ENCODE measurements around the gene ENTPD3. TPM values are rescaled to one million over a fixed set of nuclear protein-coding genes. Genes with fewer than 3 reads are reported as not detected.

ENTPD3 gene
- total RNA-seq, 1 donor = 0.36 TPM

DNA sequence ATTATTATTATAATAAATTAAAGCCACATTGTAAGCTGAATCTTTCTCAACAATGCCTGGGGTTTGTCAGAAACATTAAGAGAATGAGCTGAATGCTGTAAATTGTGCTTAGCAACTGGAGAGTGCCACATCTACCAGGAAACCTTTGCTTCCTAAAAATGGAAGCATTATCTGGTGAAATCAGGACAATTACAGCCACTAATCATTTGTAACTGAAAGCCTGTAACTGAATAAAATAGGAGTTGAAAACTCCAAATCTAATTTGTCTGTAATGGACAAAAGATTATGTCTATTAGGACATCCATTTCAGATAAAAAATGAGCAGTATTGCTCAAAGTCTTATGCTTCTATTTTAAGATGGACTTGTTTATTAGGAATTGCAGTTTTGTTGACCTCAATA lies 45.3 kb upstream of the ENTPD3 start:
- DNase-seq (ENCODE audit: insufficient read length, low spot score, missing footprints) = no peak
- Histone ChIP-seq H3K36me3 (ENCODE audit: insufficient read depth, low read length) (no peaks in the 10 kb centered on the region), H3K27me3 (ENCODE audit: insufficient read depth, low read length) (no peaks in the 10 kb centered on the region), H3K27ac (ENCODE audit: low read depth, low read length) (no peak overlapping the region), H2AFZ (ENCODE audit: low read length) (no peak overlapping the region), H3K9me3 (ENCODE audit: low read depth, low read length) (no peaks in the 10 kb centered on the region), H3K4me2 (ENCODE audit: insufficient read depth, low read length) (no peak overlapping the region), H3K79me2 (ENCODE audit: insufficient read depth, low read length) (no peaks in the 10 kb centered on the region), H3K4me3 (ENCODE audit: insufficient read depth, low read length) (no peak overlapping the region), H4K20me1 (ENCODE audit: insufficient read depth, low read length) (no peaks in the 10 kb centered on the region), H3K4me1 (ENCODE audit: insufficient read depth, low read length) (no peaks in the 10 kb centered on the region)
- TF ChIP-seq CTCF (IDR thresholded peaks at IDR 0.05; ENCODE audit: extremely low read depth, low read depth, low read length) = no peak

DNA sequence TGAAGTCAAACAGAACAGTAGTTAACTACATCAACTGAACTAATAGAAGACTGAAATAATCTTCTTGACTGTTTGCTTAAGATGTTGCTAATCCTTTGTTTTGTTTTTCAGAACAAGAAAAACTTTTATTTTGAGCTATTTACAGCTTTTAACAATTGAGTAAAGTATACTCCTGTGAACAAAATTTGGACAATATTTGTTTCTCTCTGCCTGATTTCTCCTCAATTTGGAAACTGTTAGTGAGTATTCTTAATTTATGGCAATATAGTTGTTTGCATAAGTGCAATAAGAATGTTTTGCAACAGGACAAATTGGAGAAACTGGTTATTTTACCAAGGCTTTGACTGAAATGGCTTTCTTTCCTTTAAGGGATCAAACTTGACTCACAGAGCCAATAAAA lies 36.5 kb upstream of the ENTPD3 start:
- no peak for TF ChIP-seq CTCF (IDR thresholded peaks at IDR 0.05; ENCODE audit: extremely low read depth, low read depth, low read length)
- no peak for DNase-seq (ENCODE audit: insufficient read length, low spot score, missing footprints)
- Histone ChIP-seq H3K27me3 (ENCODE audit: insufficient read depth, low read length) (no peaks in the 10 kb centered on the region), H3K4me1 (ENCODE audit: insufficient read depth, low read length) (no peaks in the 10 kb centered on the region), H2AFZ (ENCODE audit: low read length) (no peak overlapping the region), H4K20me1 (ENCODE audit: insufficient read depth, low read length) (no peaks in the 10 kb centered on the region), H3K79me2 (ENCODE audit: insufficient read depth, low read length) (no peaks in the 10 kb centered on the region), H3K36me3 (ENCODE audit: insufficient read depth, low read length) (no peaks in the 10 kb centered on the region), H3K4me2 (ENCODE audit: insufficient read depth, low read length) (no peak overlapping the region), H3K4me3 (ENCODE audit: insufficient read depth, low read length) (no peak overlapping the region), H3K27ac (ENCODE audit: low read depth, low read length) (no peak overlapping the region), H3K9me3 (ENCODE audit: low read depth, low read length) (no peaks in the 10 kb centered on the region)

GRCh38 chr3:40355410-40355809 lies 31.6 kb upstream of the ENTPD3 start:
- H3K4me1 ChIP-seq (ENCODE audit: insufficient read depth, low read length) = no peaks in the 10 kb centered on the region
- no peaks in the 10 kb centered on the region for H3K36me3 ChIP-seq (ENCODE audit: insufficient read depth, low read length)
- no peak overlapping the region for H2AFZ ChIP-seq (ENCODE audit: low read length)
- H3K4me3 ChIP-seq (ENCODE audit: insufficient read depth, low read length) = no peak overlapping the region
- H3K9me3 ChIP-seq (ENCODE audit: low read depth, low read length) = no peaks in the 10 kb centered on the region
- H4K20me1 ChIP-seq (ENCODE audit: insufficient read depth, low read length) = no peaks in the 10 kb centered on the region
- H3K27me3 ChIP-seq (ENCODE audit: insufficient read depth, low read length) = no peaks in the 10 kb centered on the region
- no peaks in the 10 kb centered on the region for H3K79me2 ChIP-seq (ENCODE audit: insufficient read depth, low read length)
- no peak for TF ChIP-seq CTCF (IDR thresholded peaks at IDR 0.05; ENCODE audit: extremely low read depth, low read depth, low read length)
- no peak overlapping the region for H3K4me2 ChIP-seq (ENCODE audit: insufficient read depth, low read length)
- no peak overlapping the region for H3K27ac ChIP-seq (ENCODE audit: low read depth, low read length)
- no peak for DNase-seq (ENCODE audit: insufficient read length, low spot score, missing footprints)

DNA sequence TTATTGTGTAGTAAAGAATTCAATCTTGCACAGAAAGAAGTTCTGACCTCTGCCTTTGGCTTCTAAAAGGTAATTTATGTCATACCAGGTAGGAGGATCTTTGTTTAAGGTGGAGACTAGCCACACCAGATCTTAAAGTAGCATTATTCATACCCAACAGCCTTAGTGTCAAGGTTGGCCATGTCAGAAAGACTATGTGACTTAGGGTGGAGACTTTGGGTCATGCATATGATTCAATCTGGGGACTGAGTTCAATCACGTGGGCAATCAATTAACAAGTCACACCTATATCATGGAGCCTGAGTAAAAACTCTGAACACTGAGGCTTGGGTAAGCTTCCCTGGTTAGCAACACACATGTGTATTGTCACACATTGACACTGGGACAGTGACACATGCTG lies 28.5 kb upstream of the ENTPD3 start:
- H4K20me1 ChIP-seq (ENCODE audit: insufficient read depth, low read length) = no peaks in the 10 kb centered on the region
- H3K4me2 ChIP-seq (ENCODE audit: insufficient read depth, low read length) = no peak overlapping the region
- H3K9me3 ChIP-seq (ENCODE audit: low read depth, low read length) = no peaks in the 10 kb centered on the region
- no peaks in the 10 kb centered on the region for H3K79me2 ChIP-seq (ENCODE audit: insufficient read depth, low read length)
- TF ChIP-seq CTCF (IDR thresholded peaks at IDR 0.05; ENCODE audit: extremely low read depth, low read depth, low read length) = no peak
- H3K27me3 ChIP-seq (ENCODE audit: insufficient read depth, low read length) = no peaks in the 10 kb centered on the region
- DNase-seq (ENCODE audit: insufficient read length, low spot score, missing footprints) = no peak
- no peak overlapping the region for H2AFZ ChIP-seq (ENCODE audit: low read length)
- no peaks in the 10 kb centered on the region for H3K4me1 ChIP-seq (ENCODE audit: insufficient read depth, low read length)
- H3K4me3 ChIP-seq (ENCODE audit: insufficient read depth, low read length) = no peak overlapping the region
- no peaks in the 10 kb centered on the region for H3K36me3 ChIP-seq (ENCODE audit: insufficient read depth, low read length)
- H3K27ac ChIP-seq (ENCODE audit: low read depth, low read length) = no peak overlapping the region

Measured in osteoblast (primary cell).